NT2/D1 (cell line): Measurements from ENCODE around the gene RASEF.

Experiments used
- SUZ12 ChIP-seq: IDR thresholded peaks from 2 replicates; pipeline ENCODE4 v1.6.1; 2011; ENCODE audit not compliant: insufficient read length, insufficient read depth; ENCODE audit errors: extremely low read depth
- YY1 ChIP-seq: IDR thresholded peaks from 2 replicates; pipeline ENCODE4 v1.6.1; 2011; ENCODE audit not compliant: insufficient read length, insufficient read depth
- ZNF274 ChIP-seq: IDR thresholded peaks from 2 replicates; pipeline ENCODE4 v1.6.1; 2011; ENCODE audit warnings: mild to moderate bottlenecking, low read depth, low read length

DNA sequence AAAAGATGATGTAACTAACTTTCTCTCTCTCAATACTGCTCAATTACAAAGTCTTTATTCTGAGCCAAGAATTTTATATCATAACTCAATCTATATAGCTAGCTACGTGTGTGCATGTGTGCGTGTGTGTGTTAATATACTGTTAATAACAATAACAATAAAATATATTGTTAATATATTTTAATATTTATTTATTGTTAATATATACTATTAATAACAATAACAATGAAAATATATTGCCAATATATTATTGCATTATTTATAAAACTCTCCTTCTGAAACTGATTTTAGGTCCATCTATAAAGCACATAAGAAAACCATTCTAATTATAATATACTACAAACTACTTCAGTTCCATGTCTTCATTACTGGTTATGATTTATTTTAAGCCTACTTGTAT is 60.6 kb downstream of the RASEF start:
- TF ChIP-seq ZNF274 (no peak), YY1 (no peak), SUZ12 (no peak)
